Left lung (tissue), 10 donors: ENCODE data around the gene SCAI. TPM values are rescaled to one million over a fixed set of nuclear protein-coding genes. Genes with fewer than 3 reads are reported as not detected.

Source experiments
- ATAC-seq: fragments of 200-7000 bp; cut with Tn5 transposase; one replicate; pipeline ENCODE4 v1.9.1; 2020; ENCODE audit warnings: moderate library complexity
- DNase-seq, 4 donors: peaks; one replicate each; pipeline ENCODE4 v3.0.0-alpha.2; 2013 to 2020
- H3K27ac ChIP-seq, 2 donors: fragments of 200-600 bp; sonication (generic) in 1 of 2; one replicate each; pipeline versions ENCODE4 v1.5.0 to v1.8.0; 2020 to 2021
- H3K27me3 ChIP-seq, 2 donors: fragments of 200-600 bp; sonication (generic) in 1 of 2; one replicate each; pipeline versions ENCODE4 v1.5.0 to v1.8.0; 2020 to 2021
- H3K36me3 ChIP-seq, 2 donors: fragments of 200-600 bp; sonication (generic) in 1 of 2; one replicate each; pipeline versions ENCODE4 v1.5.0 to v1.8.0; 2020 to 2021
- H3K4me1 ChIP-seq, 2 donors: fragments of 200-600 bp; one replicate each; pipeline ENCODE4 v1.8.0; 2021
- H3K4me3 ChIP-seq, 2 donors: fragments of 200-600 bp; sonication (generic) in 1 of 2; one replicate each; pipeline versions ENCODE4 v1.5.0 to v1.8.0; 2020 to 2021; ENCODE audit warnings: mild to moderate bottlenecking in 1 of 2
- H3K9me3 ChIP-seq, 2 donors: fragments of 200-600 bp; sonication (generic) in 1 of 2; one replicate each; pipeline versions ENCODE4 v1.5.0 to v1.8.0; 2020 to 2021
- CTCF ChIP-seq, 2 donors: fragments of 200-600 bp; sonication (generic) in 1 of 2; IDR thresholded peaks; one replicate each; pipeline versions ENCODE4 v1.5.0 to v1.8.0; 2021; ENCODE audit warnings: antibody characterized with exemption in 2 of 2
- intact Hi-C, 2 donors: fragments of 100-400 bp; cut with DNase I; formaldehyde crosslinking; loops; one replicate each; pipeline versions ENCODE4 v1.11.2 to v1.14.2; 2022
- polyA plus RNA-seq, 6 donors: library from polyadenylated mRNA; unstranded; fragments of 120-200 nt; gene quantifications; one replicate each; pipeline ENCODE4 v1.2.1, GENCODE V29; 2013; ENCODE audit not compliant: insufficient read length in 6 of 6
- total RNA-seq, 2 donors: library from RNA; stranded (reverse); fragmentation: NEBNext Ultra II Directional; extraction: Animal tissue kit (Norgen Biotek cat#: 25700); gene quantifications; one replicate each; pipeline ENCODE4 v1.2.1, GENCODE V29; 2021
- donor health status: DM: no; HTN: yes; CAD: no.
- donor health status: DM: no; HTN: no; CAD: no.

Gene SCAI
- total and polyA plus RNA-seq, 8 donors, result 12.7 to 22.7 (median 15.7) TPM

GRCh38 chr9:124983698-124984097 is 159.6 kb downstream of the SCAI start:
- Histone ChIP-seq H3K4me1 (no peaks in the 10 kb centered on the region), H3K9me3 (no peaks in the 10 kb centered on the region), H3K36me3 (peaks cover 0 to 4% of the 10 kb centered on the region in 2 donors), H3K4me3 (no peak overlapping the region), H3K27me3 (no peaks in the 10 kb centered on the region), H3K27ac (no peak overlapping the region)
- intact Hi-C loops, result no loop called here
- TF ChIP-seq CTCF (IDR thresholded peaks at IDR 0.05), result no peak
- DNase-seq, result no peak
- ATAC-seq, result no peak

GRCh38 chr9:124980431-124980830 is 162.9 kb downstream of the SCAI start:
- intact Hi-C loops, result no loop called here
- H3K36me3 ChIP-seq, result no peaks in the 10 kb centered on the region
- no peak for ATAC-seq
- no peaks in the 10 kb centered on the region for H3K27me3 ChIP-seq
- no peaks in the 10 kb centered on the region for H3K9me3 ChIP-seq
- no peaks in the 10 kb centered on the region for H3K4me1 ChIP-seq
- DNase-seq, result no peak
- TF ChIP-seq CTCF (IDR thresholded peaks at IDR 0.05), result no peak
- no peak overlapping the region for H3K4me3 ChIP-seq
- no peak overlapping the region for H3K27ac ChIP-seq

- TF ChIP-seq CTCF (IDR thresholded peaks at IDR 0.05), result no peak
- Histone ChIP-seq H3K4me3 (no peak overlapping the region), H3K9me3 (no peaks in the 10 kb centered on the region), H3K27me3 (no peaks in the 10 kb centered on the region), H3K27ac (no peak overlapping the region), H3K4me1 (no peaks in the 10 kb centered on the region), H3K36me3 (no peaks in the 10 kb centered on the region)
- DNase-seq, result no peak
- no peak for ATAC-seq
- intact Hi-C loops, result no loop called here
These were observed 168.2 kb downstream of the SCAI start for GRCh38 chr9:124975131-124975530.

- no peaks in the 10 kb centered on the region for H3K9me3 ChIP-seq
- H3K27me3 ChIP-seq, result no peaks in the 10 kb centered on the region
- no peak for ATAC-seq
- no peak overlapping the region for H3K27ac ChIP-seq
- intact Hi-C loops, result no loop called here
- H3K4me1 ChIP-seq, result no peaks in the 10 kb centered on the region
- TF ChIP-seq CTCF (IDR thresholded peaks at IDR 0.05), result no peak
- H3K36me3 ChIP-seq, result no peaks in the 10 kb centered on the region
- no peak for DNase-seq
- H3K4me3 ChIP-seq, result no peak overlapping the region
These were observed 169.5 kb downstream of the SCAI start for GRCh38 chr9:124973807-124974206.

GRCh38 chr9:124972241-124972770 is 171.0 kb downstream of the SCAI start:
- no peak for DNase-seq
- H3K27me3 ChIP-seq, result no peaks in the 10 kb centered on the region
- H3K36me3 ChIP-seq, result no peaks in the 10 kb centered on the region
- no peak overlapping the region for H3K27ac ChIP-seq
- H3K4me3 ChIP-seq, result no peak overlapping the region
- intact Hi-C loops, result no loop called here
- TF ChIP-seq CTCF (IDR thresholded peaks at IDR 0.05), result no peak
- no peaks in the 10 kb centered on the region for H3K9me3 ChIP-seq
- ATAC-seq, result no peak
- H3K4me1 ChIP-seq, result no peaks in the 10 kb centered on the region
